ENCODE results near the gene PTH.
A peak's percentile ranks its signal among the peaks of the same experiment; 100 is the strongest.

The PTH gene

GRCh38 chr11:13462901-13463778 is 32.7 kb downstream of the PTH start, which contains the start of gene BTBD10:
Gene BTBD10, minus strand, starts transcription at chr11:13463222. Its CDS starts 18,098 bp downstream, at chr11:13445124.
- H3K9ac ChIP-seq, result peak within 1 kb of the TSS; percentile 87 to 92 (median 91)
- H3K27ac ChIP-seq, result peak within 1 kb of the TSS; percentile 76 to 93 (median 88)
- H3K4me1 ChIP-seq, result peaks cover 22 to 38% (median 29%) of the 10 kb centered on the region in 10 experiments
- H3K4me3 ChIP-seq, result peak within 1 kb of the TSS; percentile 78 to 98 (median 92)
- peaks cover 0 to 19% (median 7%) of the 10 kb centered on the region in 11 experiments; a peak in 12 of 22 replicates for H3K36me3 ChIP-seq
- H4K20me1 ChIP-seq, result peaks cover 0 to 27% (median 5%) of the 10 kb centered on the region in 11 experiments; a peak in 6 of 22 replicates
- TF ChIP-seq Cebpa-rat (IDR thresholded peaks at IDR 0.05), result no peak
- H3K9me3 ChIP-seq (replicated peaks in 1 of 11), result peaks cover 0 to 9% (median 6%) of the 10 kb centered on the region in 11 experiments; a peak in 5 of 22 replicates
- peak within 1 kb of the TSS; percentile 79 to 95 (median 91) for H3K4me2 ChIP-seq
- no peaks in the 10 kb centered on the region for H3K27me3 ChIP-seq

- peaks cover 0 to 10% (median 7%) of the 10 kb centered on the region in 11 experiments; a peak in 6 of 22 replicates for H3K9me3 ChIP-seq (replicated peaks in 1 of 11)
- H3K4me1 ChIP-seq, result peaks cover 22 to 38% (median 29%) of the 10 kb centered on the region in 10 experiments
- TF ChIP-seq Cebpa-rat (IDR thresholded peaks at IDR 0.05), result no peak
- peaks cover 0 to 26% (median 10%) of the 10 kb centered on the region in 11 experiments; a peak in 14 of 22 replicates for H3K36me3 ChIP-seq
- peak overlapping the region; percentile 72 to 95 (median 89) for H3K4me2 ChIP-seq
- no peaks in the 10 kb centered on the region for H3K27me3 ChIP-seq
- peak overlapping the region; percentile 87 to 92 (median 91) for H3K9ac ChIP-seq
- peak overlapping the region; percentile 76 to 93 (median 88) for H3K27ac ChIP-seq
- peak overlapping the region; percentile 78 to 98 (median 92) for H3K4me3 ChIP-seq
- peaks cover 0 to 32% (median 5%) of the 10 kb centered on the region in 11 experiments; a peak in 6 of 22 replicates for H4K20me1 ChIP-seq
Observed at GRCh38 chr11:13462311-13462900, 33.4 kb downstream of the PTH start.

GRCh38 chr11:13461291-13461690 is 34.5 kb downstream of the PTH start:
- Histone ChIP-seq H3K4me3 (peak overlapping the region in 4 of 10 experiments; percentile 78 to 97 (median 93); a peak in 5 of 20 replicates), H3K9me3 (replicated peaks in 1 of 11) (peaks cover 0 to 11% (median 8%) of the 10 kb centered on the region in 11 experiments; a peak in 8 of 22 replicates), H3K9ac (peak overlapping the region in 6 of 11 experiments; percentile 14 to 92 (median 90); a peak in 7 of 22 replicates), H3K27me3 (no peaks in the 10 kb centered on the region), H3K27ac (no peak overlapping the region; a peak in 1 of 22 replicates), H4K20me1 (peaks cover 0 to 43% (median 12%) of the 10 kb centered on the region in 11 experiments; a peak in 8 of 22 replicates), H3K36me3 (peaks cover 0 to 26% (median 12%) of the 10 kb centered on the region in 11 experiments; a peak in 16 of 22 replicates), H3K4me2 (peak overlapping the region; percentile 72 to 95 (median 89); a peak in 21 of 22 replicates), H3K4me1 (peaks cover 22 to 38% (median 29%) of the 10 kb centered on the region in 10 experiments)
- TF ChIP-seq Cebpa-rat (IDR thresholded peaks at IDR 0.05), result no peak

GRCh38 chr11:13450832-13451397 is 44.9 kb downstream of the PTH start:
- Histone ChIP-seq H3K27me3 (no peaks in the 10 kb centered on the region), H3K4me3 (no peak overlapping the region), H3K9me3 (replicated peaks in 1 of 11) (peaks cover 22 to 52% (median 43%) of the 10 kb centered on the region in 11 experiments; a peak in 21 of 22 replicates), H3K36me3 (peaks cover 0 to 46% (median 29%) of the 10 kb centered on the region in 11 experiments; a peak in 18 of 22 replicates), H3K27ac (no peak overlapping the region), H3K4me1 (peaks cover 6 to 21% (median 16%) of the 10 kb centered on the region in 10 experiments; a peak in 17 of 20 replicates), H3K9ac (no peak overlapping the region), H4K20me1 (peaks cover 0 to 53% (median 2%) of the 10 kb centered on the region in 11 experiments; a peak in 7 of 22 replicates), H3K4me2 (no peak overlapping the region)
- TF ChIP-seq Cebpa-rat (IDR thresholded peaks at IDR 0.05), result no peak

- no peak overlapping the region for H3K9ac ChIP-seq
- peak overlapping the region in 8 of 11 experiments; percentile 7 to 63 (median 39); a peak in 13 of 22 replicates for H3K27ac ChIP-seq
- H4K20me1 ChIP-seq, result peaks cover 0 to 65% (median 11%) of the 10 kb centered on the region in 11 experiments; a peak in 9 of 22 replicates
- no peaks in the 10 kb centered on the region for H3K27me3 ChIP-seq
- peaks cover 0 to 46% (median 29%) of the 10 kb centered on the region in 11 experiments; a peak in 18 of 22 replicates for H3K36me3 ChIP-seq
- no peak overlapping the region for H3K4me3 ChIP-seq
- TF ChIP-seq Cebpa-rat (IDR thresholded peaks at IDR 0.05), result no peak
- H3K4me2 ChIP-seq, result peak overlapping the region in 6 of 11 experiments; percentile 41 to 61 (median 58); a peak in 7 of 22 replicates
- H3K4me1 ChIP-seq, result peaks cover 6 to 21% (median 16%) of the 10 kb centered on the region in 10 experiments; a peak in 17 of 20 replicates
- H3K9me3 ChIP-seq (replicated peaks in 1 of 11), result peaks cover 22 to 49% (median 36%) of the 10 kb centered on the region in 11 experiments; a peak in 21 of 22 replicates
Observed at GRCh38 chr11:13449522-13449921, 46.3 kb downstream of the PTH start.

GRCh38 chr11:13448876-13449275 is 46.9 kb downstream of the PTH start:
- H3K4me2 ChIP-seq, result peak overlapping the region; percentile 32 to 61 (median 58); a peak in 18 of 22 replicates
- no peaks in the 10 kb centered on the region for H3K27me3 ChIP-seq
- peak overlapping the region in 9 of 11 experiments; percentile 21 to 63 (median 44); a peak in 16 of 22 replicates for H3K27ac ChIP-seq
- no peak overlapping the region; a peak in 1 of 20 replicates for H3K4me3 ChIP-seq
- peaks cover 22 to 43% (median 36%) of the 10 kb centered on the region in 11 experiments; a peak in 21 of 22 replicates for H3K9me3 ChIP-seq (replicated peaks in 1 of 11)
- peaks cover 0 to 42% (median 29%) of the 10 kb centered on the region in 11 experiments; a peak in 18 of 22 replicates for H3K36me3 ChIP-seq
- no peak overlapping the region for H3K9ac ChIP-seq
- H3K4me1 ChIP-seq, result peaks cover 6 to 21% (median 16%) of the 10 kb centered on the region in 10 experiments; a peak in 17 of 20 replicates
- TF ChIP-seq Cebpa-rat (IDR thresholded peaks at IDR 0.05), result peak in 6 of 11 experiments; percentile 22 to 72 (median 68); a peak in 9 of 22 replicates
- H4K20me1 ChIP-seq, result peaks cover 0 to 70% (median 11%) of the 10 kb centered on the region in 11 experiments; a peak in 9 of 22 replicates

GRCh38 chr11:13446444-13446843 is 49.4 kb downstream of the PTH start:
- TF ChIP-seq Cebpa-rat (IDR thresholded peaks at IDR 0.05), result no peak
- H3K27me3 ChIP-seq, result no peaks in the 10 kb centered on the region
- H3K9me3 ChIP-seq (replicated peaks in 1 of 11), result peaks cover 19 to 23% (median 22%) of the 10 kb centered on the region in 11 experiments; a peak in 21 of 22 replicates
- H3K9ac ChIP-seq, result no peak overlapping the region
- H3K4me1 ChIP-seq, result peaks cover 6 to 21% (median 16%) of the 10 kb centered on the region in 10 experiments; a peak in 17 of 20 replicates
- peaks cover 0 to 34% (median 16%) of the 10 kb centered on the region in 11 experiments; a peak in 16 of 22 replicates for H3K36me3 ChIP-seq
- no peak overlapping the region for H3K4me2 ChIP-seq
- no peak overlapping the region for H3K27ac ChIP-seq
- H4K20me1 ChIP-seq, result peaks cover 0 to 59% (median 14%) of the 10 kb centered on the region in 11 experiments; a peak in 9 of 22 replicates
- no peak overlapping the region for H3K4me3 ChIP-seq

Measured in BLaER1 treated with 17β-estradiol and CSF1 and Interleukin-3, amounts not matched to agents 10 nM and 100 nM (cell line).